ENCODE measurements around the gene VAC14. TPM values are rescaled to one million over a fixed set of nuclear protein-coding genes. Genes with fewer than 3 reads are reported as not detected.
A peak's percentile ranks its signal among the peaks of the same experiment; 100 is the strongest.

The VAC14 gene
- total and polyA plus RNA-seq, 2 experiments from 2014 or later = 27.1 to 32.4 TPM

GRCh38 chr16:70790815-70791214 is 10.1 kb downstream of the VAC14 start:
- WGBS, 2 experiments (ENCODE audit: low coverage in 1 of 2, low lambda C conversion rate in 2 of 2, missing lambda C conversion rate in 2 of 2) = 85 to 86% methylated on average over 8 of the region's 8 CpGs

GRCh38 chr16:70789595-70790447 is 11.1 kb downstream of the VAC14 start:
- Histone ChIP-seq H3K27ac (peak overlapping the region; percentile 49), H3K27me3 (replicated peaks; ENCODE audit: insufficient read depth) (no peaks in the 10 kb centered on the region), H3K4me1 (ENCODE audit: insufficient read depth) (no peaks in the 10 kb centered on the region), H2AFZ (no peak overlapping the region), H3K4me3 (no peak overlapping the region), H3K79me2 (ENCODE audit: insufficient read depth) (peaks cover 47% of the 10 kb centered on the region), H3F3A (ENCODE audit: insufficient read depth) (peaks cover 22% of the 10 kb centered on the region), H3K9me2 (ENCODE audit: insufficient read depth) (no peaks in the 10 kb centered on the region), H3K9ac (0 out of 2 replicates have a peak overlapping the region, but pooled peaks have one; percentile 51), H3K9me3 (ENCODE audit: low read depth) (no peaks in the 10 kb centered on the region), H3K36me3 (ENCODE audit: low read depth) (no peaks in the 10 kb centered on the region), H3K4me2 (ENCODE audit: unreplicated experiment) (no peak overlapping the region), H4K20me1 (ENCODE audit: insufficient read depth) (peaks cover 7% of the 10 kb centered on the region; the same call in 1 of the 2 replicates)
- 71 to 74% methylated on average over 16 of the region's 16 CpGs for WGBS, 2 experiments (ENCODE audit: low coverage in 1 of 2, low lambda C conversion rate in 2 of 2, missing lambda C conversion rate in 2 of 2)
- no peak for DNase-seq
- TF ChIP-seq EZH2phosphoT487 (IDR thresholded peaks at IDR 0.05; ENCODE audit: insufficient read depth, low read depth) = no peak
- no peak for TF ChIP-seq EZH2 (IDR thresholded peaks at IDR 0.05; ENCODE audit: insufficient read depth, poor library complexity, severe bottlenecking)
- in situ Hi-C loops (cut with MboI) = no loop called here

More at GRCh38 chr16:70790815-70791214, 10.1 kb downstream of the VAC14 start:
- in situ Hi-C loops (cut with MboI) = no loop called here
- Histone ChIP-seq H3F3A (ENCODE audit: insufficient read depth) (peaks cover 22% of the 10 kb centered on the region), H3K4me3 (no peak overlapping the region), H3K27ac (no peak overlapping the region), H4K20me1 (ENCODE audit: insufficient read depth) (peaks cover 7% of the 10 kb centered on the region; the same call in 1 of the 2 replicates), H3K79me2 (ENCODE audit: insufficient read depth) (peaks cover 57% of the 10 kb centered on the region), H3K9me2 (ENCODE audit: insufficient read depth) (no peaks in the 10 kb centered on the region), H3K4me1 (ENCODE audit: insufficient read depth) (no peaks in the 10 kb centered on the region), H3K4me2 (ENCODE audit: unreplicated experiment) (no peak overlapping the region), H2AFZ (no peak overlapping the region), H3K36me3 (ENCODE audit: low read depth) (no peaks in the 10 kb centered on the region), H3K9ac (no peak overlapping the region), H3K27me3 (replicated peaks; ENCODE audit: insufficient read depth) (no peaks in the 10 kb centered on the region), H3K9me3 (ENCODE audit: low read depth) (no peaks in the 10 kb centered on the region)
- TF ChIP-seq EZH2 (IDR thresholded peaks at IDR 0.05; ENCODE audit: insufficient read depth, poor library complexity, severe bottlenecking) = no peak
- no peak for TF ChIP-seq EZH2phosphoT487 (IDR thresholded peaks at IDR 0.05; ENCODE audit: insufficient read depth, low read depth)
- no peak for DNase-seq

DNA sequence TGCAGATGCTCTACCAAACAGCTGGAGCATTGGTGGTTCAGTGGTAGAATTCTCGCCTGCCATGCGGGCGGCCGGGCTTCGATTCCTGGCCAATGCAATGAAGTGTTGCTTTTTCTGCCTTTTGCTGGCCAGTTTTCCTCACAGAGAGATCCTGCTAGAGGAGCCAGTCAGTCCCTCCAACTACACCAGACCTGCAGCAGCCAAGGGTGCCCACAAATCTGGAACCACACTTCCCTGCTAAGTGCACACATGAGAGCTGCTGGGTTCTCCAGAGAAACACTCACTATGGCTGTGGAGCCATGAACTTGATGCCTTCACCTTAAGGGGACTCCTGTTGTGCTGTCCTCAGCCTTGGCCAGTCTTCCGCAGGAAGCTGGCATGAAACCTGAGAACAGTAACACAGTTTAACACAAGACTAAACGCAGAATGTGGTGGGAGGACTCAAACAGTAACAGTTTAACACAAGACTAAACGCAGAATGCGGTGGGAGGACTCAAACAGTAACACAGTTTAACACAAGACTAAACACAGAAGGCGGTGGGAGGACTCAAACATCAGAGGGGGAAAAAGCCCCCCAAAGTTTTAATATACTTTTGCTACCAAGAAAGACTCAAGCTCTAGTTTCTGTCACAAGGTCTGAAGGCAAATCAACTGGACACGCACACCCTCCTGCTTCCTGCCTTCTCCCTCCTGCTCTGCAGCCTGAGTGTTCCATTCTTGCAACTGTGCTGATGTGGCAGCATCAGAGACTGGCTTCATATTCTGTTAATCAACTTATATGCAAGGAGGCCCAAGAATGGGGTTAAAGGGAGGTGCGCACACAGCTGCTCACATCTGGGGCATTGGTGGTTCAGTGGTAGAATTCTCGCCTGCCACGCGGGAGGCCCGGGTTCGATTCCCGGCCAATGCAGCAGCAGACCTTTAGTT is 12.0 kb downstream of the VAC14 start:
- H3K27ac ChIP-seq = peak overlapping the region; percentile 49
- no peaks in the 10 kb centered on the region for H3K9me2 ChIP-seq (ENCODE audit: insufficient read depth)
- H3K9me3 ChIP-seq (ENCODE audit: low read depth) = no peaks in the 10 kb centered on the region
- H3K36me3 ChIP-seq (ENCODE audit: low read depth) = peaks cover under 1% of the 10 kb centered on the region; the same call in 1 of the 2 replicates
- H2AFZ ChIP-seq = no peak overlapping the region
- no peak for TF ChIP-seq EZH2phosphoT487 (IDR thresholded peaks at IDR 0.05; ENCODE audit: insufficient read depth, low read depth)
- no peak for TF ChIP-seq EZH2 (IDR thresholded peaks at IDR 0.05; ENCODE audit: insufficient read depth, poor library complexity, severe bottlenecking)
- no peak overlapping the region for H3K4me3 ChIP-seq
- peak; percentile 72 for DNase-seq
- 52 to 53% methylated on average over 18 of the region's 18 CpGs for whole genome bisulfite sequencing, 2 experiments (ENCODE audit: low coverage in 1 of 2, low lambda C conversion rate in 2 of 2, missing lambda C conversion rate in 2 of 2)
- peak overlapping the region; percentile 51 for H3K9ac ChIP-seq
- H3F3A ChIP-seq (ENCODE audit: insufficient read depth) = peaks cover 22% of the 10 kb centered on the region
- in situ Hi-C loops (cut with MboI) = no loop called here
- H3K79me2 ChIP-seq (ENCODE audit: insufficient read depth) = peaks cover 39% of the 10 kb centered on the region
- H4K20me1 ChIP-seq (ENCODE audit: insufficient read depth) = peaks cover 7% of the 10 kb centered on the region; the same call in 1 of the 2 replicates
- no peak overlapping the region for H3K4me2 ChIP-seq (ENCODE audit: unreplicated experiment)
- no peaks in the 10 kb centered on the region for H3K4me1 ChIP-seq (ENCODE audit: insufficient read depth)
- no peaks in the 10 kb centered on the region for H3K27me3 ChIP-seq (replicated peaks; ENCODE audit: insufficient read depth)

All from GM23248 (cell line).